ENCODE measurements around the gene VDR.

VDR gene

GRCh38 chr12:47894068-47894467 is 10.7 kb downstream of the VDR start:
- no peak for DNase-seq (ENCODE audit: low spot score)

- DNase-seq (ENCODE audit: low spot score): no peak
Measured at GRCh38 chr12:47892819-47893218, 12.0 kb downstream of the VDR start.

- no peak for DNase-seq (ENCODE audit: low spot score)
Measured at GRCh38 chr12:47891356-47891755, 13.4 kb downstream of the VDR start.

- DNase-seq (ENCODE audit: low spot score): no peak
Measured at GRCh38 chr12:47889040-47889439, 15.8 kb downstream of the VDR start.

GRCh38 chr12:47888153-47888819 is 16.5 kb downstream of the VDR start:
- DNase-seq (ENCODE audit: low spot score): no peak

DNA sequence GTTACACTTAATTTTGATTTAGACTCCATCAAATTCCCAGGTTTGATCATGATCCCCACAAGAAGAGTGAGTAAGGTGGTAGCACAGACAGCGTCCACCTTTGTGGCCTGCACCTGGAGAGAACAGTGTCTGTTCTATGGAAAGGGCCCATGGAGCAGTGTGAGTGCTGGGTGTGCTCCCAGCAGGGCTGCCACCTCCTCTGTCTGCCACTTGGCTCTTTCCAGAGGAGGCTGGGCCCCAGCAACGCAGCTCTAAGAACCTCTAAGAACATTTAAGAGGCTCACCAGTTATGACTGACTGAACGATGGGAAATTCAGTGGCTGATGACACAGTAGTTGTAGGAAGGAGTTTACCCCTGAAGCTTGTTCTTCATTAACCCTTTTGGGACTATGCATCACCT is 17.3 kb downstream of the VDR start:
- no peak for DNase-seq (ENCODE audit: low spot score)

DNA sequence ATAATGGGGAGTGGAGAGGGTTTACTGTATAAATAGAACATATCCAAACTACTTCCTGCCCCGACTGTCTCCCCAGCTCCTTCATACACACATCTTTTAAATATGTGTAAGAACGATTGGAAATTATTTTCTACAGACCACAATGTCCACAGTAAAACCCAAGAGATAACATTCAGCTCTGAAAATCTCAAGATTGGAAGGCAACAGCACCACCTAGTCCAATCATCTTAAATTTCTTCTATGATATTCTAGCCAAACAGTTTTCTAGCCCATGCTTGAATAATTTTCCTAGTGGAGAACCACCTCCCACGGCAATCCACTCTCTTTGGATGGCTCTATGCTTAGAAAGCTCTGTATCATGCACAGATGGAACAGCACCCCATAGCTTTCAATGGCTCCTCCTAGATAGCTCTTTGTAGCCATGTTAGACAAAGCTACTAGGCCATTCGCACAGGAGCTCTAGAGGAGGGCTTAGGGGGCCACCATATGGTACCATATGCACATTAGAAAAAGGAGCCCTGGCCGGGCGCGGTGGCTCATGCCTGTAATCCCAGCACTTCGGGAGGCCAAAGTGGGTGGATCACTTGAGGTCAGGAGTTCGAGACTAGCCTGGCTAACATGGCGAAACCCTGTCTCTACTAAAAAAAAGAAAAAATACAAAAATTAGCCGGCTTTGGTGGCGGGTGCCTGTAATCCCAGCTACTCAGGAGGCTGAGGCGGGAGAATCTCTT is 18.1 kb downstream of the VDR start:
- DNase-seq (ENCODE audit: low spot score): no peak

DNA sequence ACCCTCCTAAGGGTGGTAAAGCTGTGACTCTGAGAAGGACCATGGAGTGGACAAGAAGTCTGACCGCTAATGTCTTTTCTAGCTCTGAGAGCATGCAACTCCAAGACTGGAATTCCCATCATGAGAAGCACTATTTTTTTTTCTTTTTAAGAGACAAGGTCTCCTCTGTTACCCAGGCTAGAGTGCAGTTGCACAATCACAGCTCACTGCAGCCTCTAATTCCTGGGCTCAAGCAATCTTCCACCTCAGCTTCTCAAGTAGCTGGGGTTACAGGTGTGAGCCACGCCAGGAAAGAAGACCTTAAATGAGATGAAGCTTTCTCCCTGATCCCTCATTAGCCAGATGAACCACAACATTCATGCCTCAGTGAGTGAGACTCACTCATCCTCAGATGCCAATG is 19.2 kb downstream of the VDR start:
- no peak for DNase-seq (ENCODE audit: low spot score)

DNA sequence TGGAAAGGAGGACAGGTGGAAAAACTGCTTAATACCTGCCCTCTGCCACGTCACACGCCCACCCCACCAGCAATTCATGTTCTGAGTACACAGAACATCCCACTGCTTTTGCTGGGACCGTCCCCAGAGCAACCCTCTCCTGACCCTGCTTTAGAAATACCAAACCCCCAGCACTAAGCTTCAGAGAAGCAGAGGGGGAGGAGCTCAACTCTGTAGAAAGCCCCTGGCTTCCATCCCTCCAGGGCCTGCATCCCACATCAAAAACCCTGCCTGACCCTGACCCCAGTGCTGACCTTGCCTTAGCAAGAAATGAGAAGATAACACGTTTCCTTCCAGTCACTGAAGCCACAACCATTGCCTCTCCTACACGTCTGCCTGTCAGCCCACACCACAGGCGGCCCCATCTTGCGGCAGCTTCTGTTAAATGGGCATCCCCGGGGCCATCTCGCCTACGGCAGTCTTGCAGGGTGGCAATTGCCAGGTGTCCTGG is 19.7 kb downstream of the VDR start:
- DNase-seq (ENCODE audit: low spot score): no peak

DNA sequence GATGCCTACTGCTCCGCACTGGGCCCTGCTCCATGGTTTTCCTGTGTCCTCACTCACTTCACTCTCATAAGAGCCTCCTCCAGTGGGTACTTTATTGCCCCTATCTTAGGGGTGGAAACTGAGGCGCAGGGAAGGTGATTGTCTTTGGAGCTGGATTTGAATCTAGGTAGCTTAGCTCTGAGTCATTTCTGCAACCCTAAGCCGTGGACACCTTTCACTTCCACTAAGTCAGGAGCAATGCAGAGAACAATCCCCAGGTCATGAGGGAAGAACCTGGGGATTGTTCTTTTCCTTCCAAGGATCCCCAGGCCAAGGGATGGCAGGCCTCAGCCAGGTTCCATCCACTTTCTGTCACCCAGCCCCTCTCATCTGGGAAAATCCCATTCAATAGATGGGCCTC is 20.3 kb downstream of the VDR start:
- no peak for DNase-seq (ENCODE audit: low spot score)

DNA sequence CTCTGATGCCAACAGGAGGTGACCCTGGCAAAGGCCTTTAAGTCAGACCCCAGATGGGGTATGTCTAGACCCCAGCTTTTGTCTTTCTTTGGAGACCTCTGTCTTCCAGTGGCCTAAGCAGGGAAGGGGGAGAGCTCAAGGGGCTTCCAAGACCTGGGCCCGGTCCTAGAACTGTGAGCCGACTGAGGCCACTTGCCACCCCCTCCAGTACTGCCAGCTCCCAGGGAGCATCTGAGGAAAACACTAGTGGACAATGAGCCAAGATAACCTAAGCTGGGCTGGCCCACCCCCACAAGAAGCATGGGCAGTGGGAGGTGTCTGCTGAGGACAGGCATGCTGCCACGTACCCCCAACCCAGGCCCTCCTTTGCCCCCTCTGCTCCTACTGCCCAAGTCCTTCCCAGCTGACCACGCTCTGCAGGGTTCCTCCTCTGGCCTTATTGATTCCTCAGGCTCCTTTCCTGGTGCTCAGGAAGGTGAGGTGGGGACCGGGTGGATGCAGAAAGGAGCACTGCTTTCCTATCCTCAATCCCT is 21.1 kb downstream of the VDR start:
- no peak for DNase-seq (ENCODE audit: low spot score)

- no peak for DNase-seq (ENCODE audit: low spot score)
Measured at GRCh38 chr12:47882781-47883546, 21.8 kb downstream of the VDR start.

- DNase-seq (ENCODE audit: low spot score): peak; percentile 48
Measured at GRCh38 chr12:47881826-47882427, 22.9 kb downstream of the VDR start.

GRCh38 chr12:47881051-47881450 is 23.7 kb downstream of the VDR start:
- no peak for DNase-seq (ENCODE audit: low spot score)

- DNase-seq (ENCODE audit: low spot score): no peak
Measured at GRCh38 chr12:47878918-47879481, 25.8 kb downstream of the VDR start.

- DNase-seq (ENCODE audit: low spot score): no peak
Measured at GRCh38 chr12:47878293-47878917, 26.4 kb downstream of the VDR start.

DNA sequence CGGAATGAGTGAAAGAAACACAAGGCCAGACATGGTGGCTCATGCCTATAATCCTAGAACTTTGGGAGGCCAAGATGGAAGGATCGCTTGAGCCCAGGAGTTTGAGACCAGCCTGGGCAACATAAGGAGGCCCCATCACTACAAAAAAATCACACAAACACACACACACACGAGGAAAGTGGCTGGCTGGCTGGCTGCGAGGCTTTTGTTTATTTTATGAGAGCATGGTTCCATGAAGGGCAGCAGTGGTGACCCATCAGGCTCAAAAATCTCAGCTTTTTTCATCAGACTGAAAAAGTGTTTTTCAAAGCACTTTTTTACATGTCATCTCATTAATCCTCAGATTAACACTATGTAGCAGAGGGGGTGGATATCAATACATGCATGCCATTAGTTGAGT is 27.7 kb downstream of the VDR start:
- no peak for DNase-seq (ENCODE audit: low spot score)

DNA sequence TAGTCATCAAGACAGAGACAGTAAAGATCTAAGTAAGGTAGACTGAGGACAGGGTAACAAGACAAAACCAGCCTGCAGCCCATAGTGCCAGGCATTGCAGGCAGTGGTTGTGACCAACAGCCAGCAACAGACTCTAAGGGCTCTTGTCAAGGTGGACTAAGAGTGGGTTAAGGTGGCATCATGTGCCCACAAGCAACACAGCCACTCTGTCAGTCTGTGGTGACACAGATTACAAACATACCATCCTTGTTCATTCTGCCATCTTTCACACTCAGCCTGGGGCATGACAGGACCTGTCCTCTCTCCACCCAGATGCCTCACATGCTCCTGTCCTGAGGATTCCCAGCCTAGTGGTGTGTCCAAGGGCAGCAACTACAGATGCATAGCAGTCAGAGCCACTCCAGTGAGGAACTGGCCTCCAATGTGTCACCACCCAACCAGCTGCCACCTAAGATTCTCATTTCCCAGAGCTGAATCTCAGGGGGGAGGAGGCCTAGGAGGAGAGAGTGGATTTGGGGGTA is 28.3 kb downstream of the VDR start:
- DNase-seq (ENCODE audit: low spot score): no peak

DNA sequence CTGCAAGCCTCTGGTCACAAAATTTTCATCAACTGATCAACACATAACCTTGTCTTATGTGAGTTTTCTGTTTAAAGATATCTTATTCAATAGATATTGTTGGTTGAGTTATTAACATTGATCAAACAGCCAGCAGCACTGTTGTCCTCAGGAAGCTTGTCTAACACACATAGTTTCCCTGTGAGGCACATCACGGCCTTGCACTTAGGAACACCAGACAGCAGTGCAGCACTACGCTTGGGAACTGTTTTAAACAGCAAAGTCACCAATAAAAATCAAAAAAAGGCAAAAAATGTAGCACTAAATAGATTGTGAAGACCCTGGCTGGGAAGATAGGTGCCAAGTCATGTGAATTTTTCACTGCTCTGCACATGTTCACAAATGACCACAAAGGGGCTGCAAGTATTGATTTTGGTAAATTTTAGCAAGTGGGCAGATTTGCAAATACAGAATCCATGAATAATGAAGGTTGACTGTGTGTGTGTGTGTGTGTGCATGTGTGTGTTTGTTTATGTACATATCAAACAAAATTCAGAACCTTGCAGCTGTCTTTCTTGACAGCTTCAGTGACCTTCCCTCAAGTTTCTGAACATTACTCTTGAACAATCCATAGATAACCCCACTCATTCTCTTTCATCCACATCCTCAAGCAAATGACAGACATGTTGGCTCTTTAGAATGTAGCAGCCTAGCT is 28.9 kb downstream of the VDR start:
- DNase-seq (ENCODE audit: low spot score): no peak

DNA sequence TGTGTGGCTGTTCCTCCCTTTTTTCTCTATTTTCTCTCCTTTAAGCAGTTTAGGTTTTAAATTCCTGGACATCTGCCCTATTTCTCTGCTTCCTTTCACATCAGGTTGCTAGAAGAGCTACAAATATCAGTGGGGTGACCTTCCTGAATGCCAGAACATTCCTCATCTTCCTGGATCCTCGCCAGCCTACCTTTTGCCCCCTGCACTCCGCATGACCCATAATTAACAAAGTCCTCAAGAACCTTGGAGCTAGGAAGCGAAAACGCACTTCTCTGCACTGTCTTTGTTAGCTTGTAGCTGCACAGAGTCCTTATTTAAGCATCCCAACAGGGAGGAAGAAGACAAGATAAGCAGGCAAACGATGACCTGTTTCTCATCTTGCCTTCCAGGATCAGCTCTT is 30.5 kb downstream of the VDR start:
- DNase-seq (ENCODE audit: low spot score): no peak

All from kidney capillary endothelial cell (primary cell).